WTC11 (cell line): ENCODE measurements around the gene SRI. TPM values are rescaled to one million over a fixed set of nuclear protein-coding genes. Genes with fewer than 3 reads are reported as not detected.

Source experiments
- ATAC-seq: fragments of 200-7000 bp; cut with Tn5 transposase; 2 replicates; pipeline ENCODE4 v1.10.0; 2021; ENCODE audit warnings: mild to moderate bottlenecking, moderate library complexity
- CTCF ChIA-PET: fragments of 300-600 bp; sonication (Branson Sonifier 250); formaldehyde crosslinking; loops from one replicate; lab custom pipeline; 2021; ENCODE audit warnings: antibody characterized with exemption; lab: Charles Lee
- POLR2A ChIA-PET: fragments of 350-600 bp; sonication (Branson Sonifier 250); formaldehyde crosslinking; loops from one replicate; lab custom pipeline; 2021; ENCODE audit warnings: antibody characterized with exemption; lab: Charles Lee
- DNase-seq: peaks from one replicate; pipeline ENCODE4 v3.0.0; 2021; ENCODE audit warnings: low spot score
- H3K27ac Mint-ChIP-seq: 2 replicates; pipeline ENCODE4 v1.8.0; 2021; ENCODE audit warnings: mixed read lengths
- H3K27me3 Mint-ChIP-seq: 2 replicates; pipeline ENCODE4 v1.8.0; 2021; ENCODE audit warnings: low read depth, mild to moderate bottlenecking, moderate library complexity, mixed read lengths
- H3K36me3 Mint-ChIP-seq: 2 replicates; pipeline ENCODE4 v1.8.0; 2021; ENCODE audit warnings: mixed read lengths
- H3K4me1 Mint-ChIP-seq: 2 replicates; pipeline ENCODE4 v1.8.0; 2022; ENCODE audit warnings: mixed read lengths
- H3K4me3 Mint-ChIP-seq: 2 replicates; pipeline ENCODE4 v1.8.0; 2021; ENCODE audit warnings: mild to moderate bottlenecking, moderate library complexity, mixed read lengths
- H3K9me3 Mint-ChIP-seq: 2 replicates; pipeline ENCODE4 v1.8.0; 2021; ENCODE audit warnings: mixed read lengths
- CREB1 ChIP-seq: sonication (generic); formaldehyde crosslinking; IDR thresholded peaks from 2 replicates; pipeline ENCODE4 v1.8.0; 2023; ENCODE audit warnings: mild to moderate bottlenecking, missing genetic modification reagents
- ESRRA ChIP-seq: sonication (generic); formaldehyde crosslinking; IDR thresholded peaks from 2 replicates; pipeline ENCODE4 v1.8.1; 2022; ENCODE audit warnings: mild to moderate bottlenecking, missing genetic modification reagents, borderline replicate concordance
- FOXP1 ChIP-seq: sonication (generic); formaldehyde crosslinking; IDR thresholded peaks from 2 replicates; pipeline ENCODE4 v1.8.0; 2022; ENCODE audit warnings: missing genetic modification reagents, mild to moderate bottlenecking, moderate library complexity, borderline replicate concordance
- RELA ChIP-seq: sonication (generic); formaldehyde crosslinking; IDR thresholded peaks from 2 replicates; pipeline ENCODE4 v1.8.1; 2022; ENCODE audit warnings: missing genetic modification reagents, mild to moderate bottlenecking, borderline replicate concordance
- SOX15 ChIP-seq: fragments of 250-450 bp; sonication (Bioruptor Pico); IDR thresholded peaks from 2 replicates; pipeline ENCODE4 v1.9.0; 2021; ENCODE audit warnings: mild to moderate bottlenecking
- TEAD1 ChIP-seq: sonication (generic); formaldehyde crosslinking; IDR thresholded peaks from 2 replicates; pipeline ENCODE4 v1.8.0; 2022; ENCODE audit warnings: mild to moderate bottlenecking, missing genetic modification reagents
- TP53 ChIP-seq: sonication (generic); formaldehyde crosslinking; IDR thresholded peaks from 2 replicates; pipeline ENCODE4 v1.8.1; 2023; ENCODE audit warnings: mild to moderate bottlenecking, missing genetic modification reagents
- ZNF138 ChIP-seq: sonication (generic); formaldehyde crosslinking; conservative IDR thresholded peaks from 2 replicates; pipeline ENCODE4 v1.8.1; 2022; ENCODE audit warnings: mild to moderate bottlenecking, moderate library complexity, missing genetic modification reagents
- ZNF232 ChIP-seq: sonication (generic); formaldehyde crosslinking; IDR thresholded peaks from 2 replicates; pipeline ENCODE4 v1.8.0; 2022; ENCODE audit warnings: mild to moderate bottlenecking, missing genetic modification reagents
- total RNA-seq: library from RNA; stranded (reverse); gene quantifications from 3 replicates; pipeline ENCODE4 v1.2.3, GENCODE V29; 2021
- TF ChIP-seq, protein P1 (sequence below): sonication (generic); formaldehyde crosslinking; conservative IDR thresholded peaks from 2 replicates; pipeline ENCODE4 v1.8.1; 2022; ENCODE audit warnings: mild to moderate bottlenecking, missing genetic modification reagents
- TF ChIP-seq, protein P2 (sequence below): sonication (generic); formaldehyde crosslinking; IDR thresholded peaks from 2 replicates; pipeline ENCODE4 v1.8.1; 2023; ENCODE audit warnings: mild to moderate bottlenecking, missing genetic modification reagents, borderline replicate concordance
- TF ChIP-seq, protein P3 (sequence below): sonication (generic); formaldehyde crosslinking; IDR thresholded peaks from 2 replicates; pipeline ENCODE4 v1.8.1; 2022; ENCODE audit warnings: missing genetic modification reagents, borderline replicate concordance
- TF ChIP-seq, protein P4 (sequence below): fragments of 250-450 bp; sonication (Bioruptor Pico); IDR thresholded peaks from 2 replicates; pipeline ENCODE4 v1.9.0; 2021; ENCODE audit warnings: mild to moderate bottlenecking, borderline replicate concordance
- TF ChIP-seq, protein P5 (sequence below): fragments of 200-600 bp; IDR thresholded peaks from 2 replicates; pipeline ENCODE4 v1.8.0; 2022; ENCODE audit warnings: antibody characterized with exemption
- TF ChIP-seq, protein P6 (sequence below): sonication (generic); formaldehyde crosslinking; IDR thresholded peaks from 2 replicates; pipeline ENCODE4 v1.8.1; 2023; ENCODE audit warnings: mild to moderate bottlenecking, missing genetic modification reagents, moderate library complexity

Gene SRI
- total RNA-seq, 1 experiment from 2014 or later = 135 TPM

DNA sequence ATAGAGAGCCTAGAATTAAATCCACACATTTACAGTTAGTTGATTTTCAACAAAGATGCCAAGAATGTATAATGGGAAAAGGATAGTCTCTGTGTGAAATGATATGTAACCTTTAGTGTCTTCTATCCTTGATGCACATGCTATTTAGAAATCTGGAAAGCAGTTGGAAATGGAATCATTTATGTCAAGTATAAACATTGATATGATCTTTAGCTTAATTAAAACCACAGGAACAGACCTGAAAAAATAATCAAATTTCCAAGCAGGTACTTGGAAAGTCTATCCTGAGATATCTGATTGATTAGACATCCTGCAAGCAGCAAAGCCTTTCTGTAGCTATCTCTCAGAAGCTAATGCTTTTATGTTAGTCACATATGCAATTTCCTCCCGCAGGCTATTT lies 24.4 kb upstream of the SRI start:
- no peaks in the 10 kb centered on the region for H3K27me3 Mint-ChIP-seq
- CTCF ChIA-PET = interaction anchor here (1.0 to 1.4 kb wide), 5 partner anchors 101 to 420 kb away, joined by 4 to 25 read pairs (median 7); no protein-coding TSS in a partner anchor
- no peak overlapping the region for H3K4me3 Mint-ChIP-seq
- no peaks in the 10 kb centered on the region for H3K36me3 Mint-ChIP-seq
- ATAC-seq (no peak), DNase-seq (no peak)
- peaks cover 5% of the 10 kb centered on the region for H3K4me1 Mint-ChIP-seq
- TF ChIP-seq ZNF138 (CRISPR knock-in tag) = no peak
- no peak for TF ChIP-seq CREB1 (CRISPR knock-in tag)
- TF ChIP-seq, protein P1, sequence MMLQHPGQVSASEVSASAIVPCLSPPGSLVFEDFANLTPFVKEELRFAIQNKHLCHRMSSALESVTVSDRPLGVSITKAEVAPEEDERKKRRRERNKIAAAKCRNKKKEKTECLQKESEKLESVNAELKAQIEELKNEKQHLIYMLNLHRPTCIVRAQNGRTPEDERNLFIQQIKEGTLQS (CRISPR knock-in tag) = no peak
- TF ChIP-seq ESRRA (CRISPR knock-in tag) = no peak
- TF ChIP-seq RELA (CRISPR knock-in tag) = no peak
- TF ChIP-seq, protein P2, sequence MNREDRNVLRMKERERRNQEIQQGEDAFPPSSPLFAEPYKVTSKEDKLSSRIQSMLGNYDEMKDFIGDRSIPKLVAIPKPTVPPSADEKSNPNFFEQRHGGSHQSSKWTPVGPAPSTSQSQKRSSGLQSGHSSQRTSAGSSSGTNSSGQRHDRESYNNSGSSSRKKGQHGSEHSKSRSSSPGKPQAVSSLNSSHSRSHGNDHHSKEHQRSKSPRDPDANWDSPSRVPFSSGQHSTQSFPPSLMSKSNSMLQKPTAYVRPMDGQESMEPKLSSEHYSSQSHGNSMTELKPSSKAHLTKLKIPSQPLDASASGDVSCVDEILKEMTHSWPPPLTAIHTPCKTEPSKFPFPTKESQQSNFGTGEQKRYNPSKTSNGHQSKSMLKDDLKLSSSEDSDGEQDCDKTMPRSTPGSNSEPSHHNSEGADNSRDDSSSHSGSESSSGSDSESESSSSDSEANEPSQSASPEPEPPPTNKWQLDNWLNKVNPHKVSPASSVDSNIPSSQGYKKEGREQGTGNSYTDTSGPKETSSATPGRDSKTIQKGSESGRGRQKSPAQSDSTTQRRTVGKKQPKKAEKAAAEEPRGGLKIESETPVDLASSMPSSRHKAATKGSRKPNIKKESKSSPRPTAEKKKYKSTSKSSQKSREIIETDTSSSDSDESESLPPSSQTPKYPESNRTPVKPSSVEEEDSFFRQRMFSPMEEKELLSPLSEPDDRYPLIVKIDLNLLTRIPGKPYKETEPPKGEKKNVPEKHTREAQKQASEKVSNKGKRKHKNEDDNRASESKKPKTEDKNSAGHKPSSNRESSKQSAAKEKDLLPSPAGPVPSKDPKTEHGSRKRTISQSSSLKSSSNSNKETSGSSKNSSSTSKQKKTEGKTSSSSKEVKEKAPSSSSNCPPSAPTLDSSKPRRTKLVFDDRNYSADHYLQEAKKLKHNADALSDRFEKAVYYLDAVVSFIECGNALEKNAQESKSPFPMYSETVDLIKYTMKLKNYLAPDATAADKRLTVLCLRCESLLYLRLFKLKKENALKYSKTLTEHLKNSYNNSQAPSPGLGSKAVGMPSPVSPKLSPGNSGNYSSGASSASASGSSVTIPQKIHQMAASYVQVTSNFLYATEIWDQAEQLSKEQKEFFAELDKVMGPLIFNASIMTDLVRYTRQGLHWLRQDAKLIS (CRISPR knock-in tag) = no peak
- TF ChIP-seq, protein P3, sequence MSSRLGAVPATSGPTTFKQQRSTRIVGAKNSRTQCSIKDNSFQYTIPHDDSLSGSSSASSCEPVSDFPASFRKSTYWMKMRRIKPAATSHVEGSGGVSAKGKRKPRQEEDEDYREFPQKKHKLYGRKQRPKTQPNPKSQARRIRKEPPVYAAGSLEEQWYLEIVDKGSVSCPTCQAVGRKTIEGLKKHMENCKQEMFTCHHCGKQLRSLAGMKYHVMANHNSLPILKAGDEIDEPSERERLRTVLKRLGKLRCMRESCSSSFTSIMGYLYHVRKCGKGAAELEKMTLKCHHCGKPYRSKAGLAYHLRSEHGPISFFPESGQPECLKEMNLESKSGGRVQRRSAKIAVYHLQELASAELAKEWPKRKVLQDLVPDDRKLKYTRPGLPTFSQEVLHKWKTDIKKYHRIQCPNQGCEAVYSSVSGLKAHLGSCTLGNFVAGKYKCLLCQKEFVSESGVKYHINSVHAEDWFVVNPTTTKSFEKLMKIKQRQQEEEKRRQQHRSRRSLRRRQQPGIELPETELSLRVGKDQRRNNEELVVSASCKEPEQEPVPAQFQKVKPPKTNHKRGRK (CRISPR knock-in tag) = no peak
- no peak for TF ChIP-seq TEAD1 (CRISPR knock-in tag)
- TF ChIP-seq, protein P4, sequence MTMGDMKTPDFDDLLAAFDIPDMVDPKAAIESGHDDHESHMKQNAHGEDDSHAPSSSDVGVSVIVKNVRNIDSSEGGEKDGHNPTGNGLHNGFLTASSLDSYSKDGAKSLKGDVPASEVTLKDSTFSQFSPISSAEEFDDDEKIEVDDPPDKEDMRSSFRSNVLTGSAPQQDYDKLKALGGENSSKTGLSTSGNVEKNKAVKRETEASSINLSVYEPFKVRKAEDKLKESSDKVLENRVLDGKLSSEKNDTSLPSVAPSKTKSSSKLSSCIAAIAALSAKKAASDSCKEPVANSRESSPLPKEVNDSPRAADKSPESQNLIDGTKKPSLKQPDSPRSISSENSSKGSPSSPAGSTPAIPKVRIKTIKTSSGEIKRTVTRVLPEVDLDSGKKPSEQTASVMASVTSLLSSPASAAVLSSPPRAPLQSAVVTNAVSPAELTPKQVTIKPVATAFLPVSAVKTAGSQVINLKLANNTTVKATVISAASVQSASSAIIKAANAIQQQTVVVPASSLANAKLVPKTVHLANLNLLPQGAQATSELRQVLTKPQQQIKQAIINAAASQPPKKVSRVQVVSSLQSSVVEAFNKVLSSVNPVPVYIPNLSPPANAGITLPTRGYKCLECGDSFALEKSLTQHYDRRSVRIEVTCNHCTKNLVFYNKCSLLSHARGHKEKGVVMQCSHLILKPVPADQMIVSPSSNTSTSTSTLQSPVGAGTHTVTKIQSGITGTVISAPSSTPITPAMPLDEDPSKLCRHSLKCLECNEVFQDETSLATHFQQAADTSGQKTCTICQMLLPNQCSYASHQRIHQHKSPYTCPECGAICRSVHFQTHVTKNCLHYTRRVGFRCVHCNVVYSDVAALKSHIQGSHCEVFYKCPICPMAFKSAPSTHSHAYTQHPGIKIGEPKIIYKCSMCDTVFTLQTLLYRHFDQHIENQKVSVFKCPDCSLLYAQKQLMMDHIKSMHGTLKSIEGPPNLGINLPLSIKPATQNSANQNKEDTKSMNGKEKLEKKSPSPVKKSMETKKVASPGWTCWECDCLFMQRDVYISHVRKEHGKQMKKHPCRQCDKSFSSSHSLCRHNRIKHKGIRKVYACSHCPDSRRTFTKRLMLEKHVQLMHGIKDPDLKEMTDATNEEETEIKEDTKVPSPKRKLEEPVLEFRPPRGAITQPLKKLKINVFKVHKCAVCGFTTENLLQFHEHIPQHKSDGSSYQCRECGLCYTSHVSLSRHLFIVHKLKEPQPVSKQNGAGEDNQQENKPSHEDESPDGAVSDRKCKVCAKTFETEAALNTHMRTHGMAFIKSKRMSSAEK (CRISPR knock-in tag) = no peak
- TF ChIP-seq, protein P5, sequence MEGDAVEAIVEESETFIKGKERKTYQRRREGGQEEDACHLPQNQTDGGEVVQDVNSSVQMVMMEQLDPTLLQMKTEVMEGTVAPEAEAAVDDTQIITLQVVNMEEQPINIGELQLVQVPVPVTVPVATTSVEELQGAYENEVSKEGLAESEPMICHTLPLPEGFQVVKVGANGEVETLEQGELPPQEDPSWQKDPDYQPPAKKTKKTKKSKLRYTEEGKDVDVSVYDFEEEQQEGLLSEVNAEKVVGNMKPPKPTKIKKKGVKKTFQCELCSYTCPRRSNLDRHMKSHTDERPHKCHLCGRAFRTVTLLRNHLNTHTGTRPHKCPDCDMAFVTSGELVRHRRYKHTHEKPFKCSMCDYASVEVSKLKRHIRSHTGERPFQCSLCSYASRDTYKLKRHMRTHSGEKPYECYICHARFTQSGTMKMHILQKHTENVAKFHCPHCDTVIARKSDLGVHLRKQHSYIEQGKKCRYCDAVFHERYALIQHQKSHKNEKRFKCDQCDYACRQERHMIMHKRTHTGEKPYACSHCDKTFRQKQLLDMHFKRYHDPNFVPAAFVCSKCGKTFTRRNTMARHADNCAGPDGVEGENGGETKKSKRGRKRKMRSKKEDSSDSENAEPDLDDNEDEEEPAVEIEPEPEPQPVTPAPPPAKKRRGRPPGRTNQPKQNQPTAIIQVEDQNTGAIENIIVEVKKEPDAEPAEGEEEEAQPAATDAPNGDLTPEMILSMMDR = no peak
- TF ChIP-seq SOX15 (CRISPR knock-in tag) = no peak
- no peak for TF ChIP-seq TP53 (CRISPR knock-in tag)
- no peak for TF ChIP-seq FOXP1 (CRISPR knock-in tag)
- TF ChIP-seq, protein P6, sequence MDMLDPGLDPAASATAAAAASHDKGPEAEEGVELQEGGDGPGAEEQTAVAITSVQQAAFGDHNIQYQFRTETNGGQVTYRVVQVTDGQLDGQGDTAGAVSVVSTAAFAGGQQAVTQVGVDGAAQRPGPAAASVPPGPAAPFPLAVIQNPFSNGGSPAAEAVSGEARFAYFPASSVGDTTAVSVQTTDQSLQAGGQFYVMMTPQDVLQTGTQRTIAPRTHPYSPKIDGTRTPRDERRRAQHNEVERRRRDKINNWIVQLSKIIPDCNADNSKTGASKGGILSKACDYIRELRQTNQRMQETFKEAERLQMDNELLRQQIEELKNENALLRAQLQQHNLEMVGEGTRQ (CRISPR knock-in tag) = no peak
- no peak for TF ChIP-seq ZNF232 (CRISPR knock-in tag)
- no peaks in the 10 kb centered on the region for H3K9me3 Mint-ChIP-seq
- POLR2A ChIA-PET = no interaction called here
- no peak overlapping the region for H3K27ac Mint-ChIP-seq
